PC-3 (cell line): ENCODE measurements around the gene TADA2A.

Experiments
- CTCF ChIP-seq: fragments of 300-600 bp; sonication (generic); conservative IDR thresholded peaks from 2 replicates; pipeline ENCODE4 v1.5.1; 2017; ENCODE audit warnings: antibody characterized with exemption, low read depth, mild to moderate bottlenecking, low read length
- EZH2phosphoT487 ChIP-seq: fragments of 300-600 bp; sonication (generic); IDR thresholded peaks from 2 replicates; pipeline ENCODE4 v1.6.1; 2018; ENCODE audit warnings: mild to moderate bottlenecking, antibody characterized with exemption, low read length, borderline replicate concordance

DNA sequence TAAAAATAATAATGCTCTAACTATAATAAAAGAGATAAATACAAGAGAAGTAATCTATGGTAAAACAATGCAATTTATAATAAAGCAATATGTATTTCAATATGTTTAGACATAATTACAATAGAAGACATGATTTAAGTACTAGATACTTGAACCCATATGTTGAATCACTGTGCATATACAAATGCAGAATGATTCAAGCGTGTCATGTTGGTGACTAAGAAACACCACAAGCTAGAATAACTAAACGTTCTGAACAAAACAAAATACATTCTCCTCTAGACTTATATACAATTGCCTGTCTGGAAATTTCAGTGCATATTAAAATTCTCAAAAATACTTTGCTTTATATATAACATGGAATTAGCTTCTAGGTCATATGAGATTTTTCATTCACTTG, 11.2 kb downstream of the TADA2A start:
- TF ChIP-seq CTCF (no peak), EZH2phosphoT487 (no peak)
